GM20000 (cell line): ENCODE data around the gene FANCD2.
"Not testable (repeated sequence)": the region's sequence is repeated elsewhere in the genome, so short reads cannot be mapped to it uniquely, and the experiment has no call there.

Source experiments
- DNase-seq: peaks from one replicate; pipeline ENCODE4 v3.0.0; 2012; ENCODE audit warnings: low spot score
- CTCF ChIP-seq: IDR thresholded peaks from 2 replicates; pipeline ENCODE4 v1.5.1; 2012; ENCODE audit warnings: mild to moderate bottlenecking, control low read depth; ENCODE audit errors: extremely low read depth, missing control alignments

The FANCD2 gene

GRCh38 chr3:10055097-10055496, 28.9 kb downstream of the FANCD2 start:
- no peak for DNase-seq
- no peak for TF ChIP-seq CTCF

- not testable (repeated sequence) for DNase-seq
Observed at GRCh38 chr3:10070077-10070476, 43.8 kb downstream of the FANCD2 start.

GRCh38 chr3:10074666-10075065, 48.4 kb downstream of the FANCD2 start:
- TF ChIP-seq CTCF, result no peak
- DNase-seq, result no peak

GRCh38 chr3:10081871-10082270, 55.6 kb downstream of the FANCD2 start:
- TF ChIP-seq CTCF, result no peak
- DNase-seq, result no peak

GRCh38 chr3:10085738-10086137, 59.5 kb downstream of the FANCD2 start:
- no peak for DNase-seq
- TF ChIP-seq CTCF, result no peak

- DNase-seq, result no peak
- no peak for TF ChIP-seq CTCF
Observed at GRCh38 chr3:10088256-10088655, 62.0 kb downstream of the FANCD2 start.

- no peak for TF ChIP-seq CTCF
Observed at GRCh38 chr3:10090179-10090578, 63.9 kb downstream of the FANCD2 start.

GRCh38 chr3:10090774-10091173, 64.5 kb downstream of the FANCD2 start:
- DNase-seq, result not testable (repeated sequence)

More at GRCh38 chr3:10090179-10090578, 63.9 kb downstream of the FANCD2 start:
- DNase-seq, result no peak

- DNase-seq, result not testable (repeated sequence)
Observed at GRCh38 chr3:10091387-10091786, 65.2 kb downstream of the FANCD2 start.
